Measurements from ENCODE around the gene BSCL2.

GRCh38 chr11:62715150-62716130 is 8.2 kb upstream of the BSCL2 start:
- TF ChIP-seq CTCF (IDR thresholded peaks at IDR 0.05; ENCODE audit: low read depth, low read length, missing input control): no peak
- no peak for TF ChIP-seq SP1 (IDR thresholded peaks at IDR 0.05)
- no peak for TF ChIP-seq MAX (IDR thresholded peaks at IDR 0.05)
- TF ChIP-seq RAD21 (IDR thresholded peaks at IDR 0.05): no peak
- TF ChIP-seq YY1 (IDR thresholded peaks at IDR 0.05): no peak
- no peak for TF ChIP-seq REST (IDR thresholded peaks at IDR 0.05)
- no peak for TF ChIP-seq RXRA (IDR thresholded peaks at IDR 0.05)
- no peak for TF ChIP-seq ZBTB33 (IDR thresholded peaks at IDR 0.05)
- no peak for TF ChIP-seq FOXA1 (IDR thresholded peaks at IDR 0.05)

Measured in liver (tissue), 3 donors.